K562 (cell line): Measurements from ENCODE around the gene RAB13. TPM values are rescaled to one million over a fixed set of nuclear protein-coding genes. Genes with fewer than 3 reads are reported as not detected.

Experiments
- EP400 ChIP-seq: fragments of 450-650 bp; IDR thresholded peaks from 2 replicates; pipeline ENCODE4 v1.6.1; 2017; ENCODE audit warnings: antibody characterized with exemption, mild to moderate bottlenecking, moderate library complexity
- GTF2E2 ChIP-seq: fragments of 200-800 bp; sonication (Bioruptor generic); IDR thresholded peaks from 2 replicates; pipeline ENCODE4 v1.6.1; 2016; ENCODE audit warnings: missing genetic modification characterization, missing compliant biosample characterization
- ZNF121 ChIP-seq: sonication (generic); formaldehyde crosslinking; conservative IDR thresholded peaks from 2 replicates; pipeline ENCODE4 v1.8.0; 2022; ENCODE audit warnings: missing genetic modification reagents
- ZNF24 ChIP-seq: fragments of 450-650 bp; IDR thresholded peaks from 2 replicates; pipeline ENCODE4 v1.6.1; 2016
- ZNF253 ChIP-seq: fragments of 250-450 bp; sonication (Bioruptor Pico); conservative IDR thresholded peaks from 2 replicates; pipeline ENCODE4 v1.6.1; 2021; ENCODE audit warnings: mild to moderate bottlenecking
- ZNF282 ChIP-seq: sonication (generic); formaldehyde crosslinking; IDR thresholded peaks from 2 replicates; pipeline ENCODE4 v1.8.1; 2023; ENCODE audit warnings: missing genetic modification reagents
- polyA plus RNA-seq, 8 experiments: library from polyadenylated mRNA; depleted of rRNA in 4 of 8; stranded (reverse) in 5 of 8; unstranded in 3 of 8; fragments of >200 nt; fragmentation: Nextera tagmentation in 2 of 8; fragmentation: Illumina TruSeq in 1 of 8; extraction: Ambion mirVana in 2 of 8; extraction: Trizol in 1 of 8; gene quantifications; 2 replicates each; pipeline versions ENCODE4 v1.2.1 to v1.2.3, GENCODE V29; 2011 to 2014; ENCODE audit warnings: inconsistent platforms in 1 of 8, missing spikeins in 1 of 8
- total RNA-seq, 7 experiments: library from RNA; depleted of rRNA in 6 of 7; stranded (reverse); fragments of >200 nt in 6 of 7; fragmentation: Illumina TruSeq in 2 of 7; extraction: Trizol in 2 of 7; gene quantifications; 2 replicates each; pipeline versions ENCODE4 v1.2.1 to v1.2.3, GENCODE V29; 2011 to 2021; ENCODE audit warnings: low replicate concordance in 1 of 7
- TF ChIP-seq, protein P1 (sequence below): fragments of 200-600 bp; sonication (generic); IDR thresholded peaks from one replicate; pipeline ENCODE4 v1.6.1; 2012; ENCODE audit warnings: mild to moderate bottlenecking, low read depth, low read length, inconsistent platforms
- TF ChIP-seq, protein P2 (sequence below): fragments of 450-650 bp; formaldehyde crosslinking; IDR thresholded peaks from 2 replicates; pipeline ENCODE4 v1.4.0; 2020; ENCODE audit warnings: mild to moderate bottlenecking, mixed read lengths
- TF ChIP-seq, protein P3 (sequence below): fragments of 450-650 bp; IDR thresholded peaks from 2 replicates; pipeline ENCODE4 v1.6.1; 2016; ENCODE audit warnings: antibody characterized with exemption
- TF ChIP-seq, protein P4 (sequence below): fragments of 200-800 bp; sonication (Bioruptor generic); IDR thresholded peaks from 2 replicates; pipeline ENCODE4 v1.6.1; 2017; ENCODE audit warnings: missing genetic modification characterization, missing compliant biosample characterization
- TF ChIP-seq, protein P5 (sequence below): fragments of 250-450 bp; sonication (Bioruptor Pico); IDR thresholded peaks from 2 replicates; pipeline ENCODE4 v1.5.0; 2021

Gene RAB13
- total and polyA plus RNA-seq, 9 of the 15 experiments (the other 6 are each of a cell fraction or from before 2014, with no cell fraction given) = 22.3 to 100 (median 39.8) TPM

DNA sequence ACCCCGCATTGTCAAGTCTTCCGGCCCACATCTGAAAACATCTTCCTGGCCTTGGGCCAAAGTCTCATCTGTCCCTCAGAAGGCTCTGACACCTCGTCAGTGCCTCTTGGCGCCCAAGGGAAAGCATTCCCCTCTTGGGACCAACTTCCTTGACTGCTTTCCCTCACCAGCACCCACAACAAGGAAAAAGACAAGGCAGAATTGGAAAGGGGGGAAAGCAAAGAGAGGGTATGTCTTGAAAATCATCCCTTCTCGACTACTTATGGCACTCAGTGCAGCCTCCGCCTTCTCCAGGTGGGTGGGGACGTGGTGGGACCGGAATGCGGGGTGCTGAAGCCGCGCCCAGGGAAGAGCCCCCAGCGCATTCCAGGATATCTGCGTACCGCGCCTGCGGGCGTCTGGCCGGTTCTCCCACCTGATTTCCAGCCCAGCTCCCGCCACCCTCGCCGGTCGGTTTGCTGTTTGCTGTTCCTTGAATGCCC, 22.2 kb downstream of the RAB13 start (continued):
- TF ChIP-seq, protein P1, sequence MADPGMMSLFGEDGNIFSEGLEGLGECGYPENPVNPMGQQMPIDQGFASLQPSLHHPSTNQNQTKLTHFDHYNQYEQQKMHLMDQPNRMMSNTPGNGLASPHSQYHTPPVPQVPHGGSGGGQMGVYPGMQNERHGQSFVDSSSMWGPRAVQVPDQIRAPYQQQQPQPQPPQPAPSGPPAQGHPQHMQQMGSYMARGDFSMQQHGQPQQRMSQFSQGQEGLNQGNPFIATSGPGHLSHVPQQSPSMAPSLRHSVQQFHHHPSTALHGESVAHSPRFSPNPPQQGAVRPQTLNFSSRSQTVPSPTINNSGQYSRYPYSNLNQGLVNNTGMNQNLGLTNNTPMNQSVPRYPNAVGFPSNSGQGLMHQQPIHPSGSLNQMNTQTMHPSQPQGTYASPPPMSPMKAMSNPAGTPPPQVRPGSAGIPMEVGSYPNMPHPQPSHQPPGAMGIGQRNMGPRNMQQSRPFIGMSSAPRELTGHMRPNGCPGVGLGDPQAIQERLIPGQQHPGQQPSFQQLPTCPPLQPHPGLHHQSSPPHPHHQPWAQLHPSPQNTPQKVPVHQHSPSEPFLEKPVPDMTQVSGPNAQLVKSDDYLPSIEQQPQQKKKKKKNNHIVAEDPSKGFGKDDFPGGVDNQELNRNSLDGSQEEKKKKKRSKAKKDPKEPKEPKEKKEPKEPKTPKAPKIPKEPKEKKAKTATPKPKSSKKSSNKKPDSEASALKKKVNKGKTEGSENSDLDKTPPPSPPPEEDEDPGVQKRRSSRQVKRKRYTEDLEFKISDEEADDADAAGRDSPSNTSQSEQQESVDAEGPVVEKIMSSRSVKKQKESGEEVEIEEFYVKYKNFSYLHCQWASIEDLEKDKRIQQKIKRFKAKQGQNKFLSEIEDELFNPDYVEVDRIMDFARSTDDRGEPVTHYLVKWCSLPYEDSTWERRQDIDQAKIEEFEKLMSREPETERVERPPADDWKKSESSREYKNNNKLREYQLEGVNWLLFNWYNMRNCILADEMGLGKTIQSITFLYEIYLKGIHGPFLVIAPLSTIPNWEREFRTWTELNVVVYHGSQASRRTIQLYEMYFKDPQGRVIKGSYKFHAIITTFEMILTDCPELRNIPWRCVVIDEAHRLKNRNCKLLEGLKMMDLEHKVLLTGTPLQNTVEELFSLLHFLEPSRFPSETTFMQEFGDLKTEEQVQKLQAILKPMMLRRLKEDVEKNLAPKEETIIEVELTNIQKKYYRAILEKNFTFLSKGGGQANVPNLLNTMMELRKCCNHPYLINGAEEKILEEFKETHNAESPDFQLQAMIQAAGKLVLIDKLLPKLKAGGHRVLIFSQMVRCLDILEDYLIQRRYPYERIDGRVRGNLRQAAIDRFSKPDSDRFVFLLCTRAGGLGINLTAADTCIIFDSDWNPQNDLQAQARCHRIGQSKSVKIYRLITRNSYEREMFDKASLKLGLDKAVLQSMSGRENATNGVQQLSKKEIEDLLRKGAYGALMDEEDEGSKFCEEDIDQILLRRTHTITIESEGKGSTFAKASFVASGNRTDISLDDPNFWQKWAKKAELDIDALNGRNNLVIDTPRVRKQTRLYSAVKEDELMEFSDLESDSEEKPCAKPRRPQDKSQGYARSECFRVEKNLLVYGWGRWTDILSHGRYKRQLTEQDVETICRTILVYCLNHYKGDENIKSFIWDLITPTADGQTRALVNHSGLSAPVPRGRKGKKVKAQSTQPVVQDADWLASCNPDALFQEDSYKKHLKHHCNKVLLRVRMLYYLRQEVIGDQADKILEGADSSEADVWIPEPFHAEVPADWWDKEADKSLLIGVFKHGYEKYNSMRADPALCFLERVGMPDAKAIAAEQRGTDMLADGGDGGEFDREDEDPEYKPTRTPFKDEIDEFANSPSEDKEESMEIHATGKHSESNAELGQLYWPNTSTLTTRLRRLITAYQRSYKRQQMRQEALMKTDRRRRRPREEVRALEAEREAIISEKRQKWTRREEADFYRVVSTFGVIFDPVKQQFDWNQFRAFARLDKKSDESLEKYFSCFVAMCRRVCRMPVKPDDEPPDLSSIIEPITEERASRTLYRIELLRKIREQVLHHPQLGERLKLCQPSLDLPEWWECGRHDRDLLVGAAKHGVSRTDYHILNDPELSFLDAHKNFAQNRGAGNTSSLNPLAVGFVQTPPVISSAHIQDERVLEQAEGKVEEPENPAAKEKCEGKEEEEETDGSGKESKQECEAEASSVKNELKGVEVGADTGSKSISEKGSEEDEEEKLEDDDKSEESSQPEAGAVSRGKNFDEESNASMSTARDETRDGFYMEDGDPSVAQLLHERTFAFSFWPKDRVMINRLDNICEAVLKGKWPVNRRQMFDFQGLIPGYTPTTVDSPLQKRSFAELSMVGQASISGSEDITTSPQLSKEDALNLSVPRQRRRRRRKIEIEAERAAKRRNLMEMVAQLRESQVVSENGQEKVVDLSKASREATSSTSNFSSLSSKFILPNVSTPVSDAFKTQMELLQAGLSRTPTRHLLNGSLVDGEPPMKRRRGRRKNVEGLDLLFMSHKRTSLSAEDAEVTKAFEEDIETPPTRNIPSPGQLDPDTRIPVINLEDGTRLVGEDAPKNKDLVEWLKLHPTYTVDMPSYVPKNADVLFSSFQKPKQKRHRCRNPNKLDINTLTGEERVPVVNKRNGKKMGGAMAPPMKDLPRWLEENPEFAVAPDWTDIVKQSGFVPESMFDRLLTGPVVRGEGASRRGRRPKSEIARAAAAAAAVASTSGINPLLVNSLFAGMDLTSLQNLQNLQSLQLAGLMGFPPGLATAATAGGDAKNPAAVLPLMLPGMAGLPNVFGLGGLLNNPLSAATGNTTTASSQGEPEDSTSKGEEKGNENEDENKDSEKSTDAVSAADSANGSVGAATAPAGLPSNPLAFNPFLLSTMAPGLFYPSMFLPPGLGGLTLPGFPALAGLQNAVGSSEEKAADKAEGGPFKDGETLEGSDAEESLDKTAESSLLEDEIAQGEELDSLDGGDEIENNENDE = no peak
- TF ChIP-seq, protein P2, sequence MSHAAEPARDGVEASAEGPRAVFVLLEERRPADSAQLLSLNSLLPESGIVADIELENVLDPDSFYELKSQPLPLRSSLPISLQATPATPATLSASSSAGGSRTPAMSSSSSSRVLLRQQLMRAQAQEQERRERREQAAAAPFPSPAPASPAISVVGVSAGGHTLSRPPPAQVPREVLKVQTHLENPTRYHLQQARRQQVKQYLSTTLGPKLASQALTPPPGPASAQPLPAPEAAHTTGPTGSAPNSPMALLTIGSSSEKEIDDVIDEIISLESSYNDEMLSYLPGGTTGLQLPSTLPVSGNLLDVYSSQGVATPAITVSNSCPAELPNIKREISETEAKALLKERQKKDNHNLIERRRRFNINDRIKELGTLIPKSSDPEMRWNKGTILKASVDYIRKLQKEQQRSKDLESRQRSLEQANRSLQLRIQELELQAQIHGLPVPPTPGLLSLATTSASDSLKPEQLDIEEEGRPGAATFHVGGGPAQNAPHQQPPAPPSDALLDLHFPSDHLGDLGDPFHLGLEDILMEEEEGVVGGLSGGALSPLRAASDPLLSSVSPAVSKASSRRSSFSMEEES (CRISPR knock-in tag) = no peak
- no peak for TF ChIP-seq GTF2E2 (tag)
- TF ChIP-seq ZNF282 (CRISPR knock-in tag) = no peak
- TF ChIP-seq, protein P3, sequence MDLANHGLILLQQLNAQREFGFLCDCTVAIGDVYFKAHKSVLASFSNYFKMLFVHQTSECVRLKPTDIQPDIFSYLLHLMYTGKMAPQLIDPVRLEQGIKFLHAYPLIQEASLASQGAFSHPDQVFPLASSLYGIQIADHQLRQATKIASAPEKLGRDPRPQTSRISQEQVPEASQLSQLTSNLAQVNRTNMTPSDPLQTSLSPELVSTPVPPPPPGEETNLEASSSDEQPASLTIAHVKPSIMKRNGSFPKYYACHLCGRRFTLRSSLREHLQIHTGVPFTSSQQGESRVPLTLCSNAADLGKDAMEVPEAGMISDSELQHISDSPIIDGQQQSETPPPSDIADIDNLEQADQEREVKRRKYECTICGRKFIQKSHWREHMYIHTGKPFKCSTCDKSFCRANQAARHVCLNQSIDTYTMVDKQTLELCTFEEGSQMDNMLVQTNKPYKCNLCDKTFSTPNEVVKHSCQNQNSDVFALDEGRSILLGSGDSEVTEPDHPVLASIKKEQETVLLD = no peak
- TF ChIP-seq, protein P4, sequence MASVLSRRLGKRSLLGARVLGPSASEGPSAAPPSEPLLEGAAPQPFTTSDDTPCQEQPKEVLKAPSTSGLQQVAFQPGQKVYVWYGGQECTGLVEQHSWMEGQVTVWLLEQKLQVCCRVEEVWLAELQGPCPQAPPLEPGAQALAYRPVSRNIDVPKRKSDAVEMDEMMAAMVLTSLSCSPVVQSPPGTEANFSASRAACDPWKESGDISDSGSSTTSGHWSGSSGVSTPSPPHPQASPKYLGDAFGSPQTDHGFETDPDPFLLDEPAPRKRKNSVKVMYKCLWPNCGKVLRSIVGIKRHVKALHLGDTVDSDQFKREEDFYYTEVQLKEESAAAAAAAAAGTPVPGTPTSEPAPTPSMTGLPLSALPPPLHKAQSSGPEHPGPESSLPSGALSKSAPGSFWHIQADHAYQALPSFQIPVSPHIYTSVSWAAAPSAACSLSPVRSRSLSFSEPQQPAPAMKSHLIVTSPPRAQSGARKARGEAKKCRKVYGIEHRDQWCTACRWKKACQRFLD = no peak
- TF ChIP-seq ZNF24 = no peak
- TF ChIP-seq ZNF253 = no peak
- 0 out of 2 replicates have a peak, but pooled peaks have one; percentile 24 for TF ChIP-seq EP400
- TF ChIP-seq, protein P5, sequence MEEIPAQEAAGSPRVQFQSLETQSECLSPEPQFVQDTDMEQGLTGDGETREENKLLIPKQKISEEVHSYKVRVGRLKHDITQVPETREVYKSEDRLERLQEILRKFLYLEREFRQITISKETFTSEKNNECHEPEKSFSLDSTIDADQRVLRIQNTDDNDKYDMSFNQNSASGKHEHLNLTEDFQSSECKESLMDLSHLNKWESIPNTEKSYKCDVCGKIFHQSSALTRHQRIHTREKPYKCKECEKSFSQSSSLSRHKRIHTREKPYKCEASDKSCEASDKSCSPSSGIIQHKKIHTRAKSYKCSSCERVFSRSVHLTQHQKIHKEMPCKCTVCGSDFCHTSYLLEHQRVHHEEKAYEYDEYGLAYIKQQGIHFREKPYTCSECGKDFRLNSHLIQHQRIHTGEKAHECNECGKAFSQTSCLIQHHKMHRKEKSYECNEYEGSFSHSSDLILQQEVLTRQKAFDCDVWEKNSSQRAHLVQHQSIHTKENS (CRISPR knock-in tag) = no peak
- no peak for TF ChIP-seq ZNF121 (CRISPR knock-in tag)
